ENCODE measurements around the gene SIRT1. TPM values are rescaled to one million over a fixed set of nuclear protein-coding genes. Genes with fewer than 3 reads are reported as not detected.

The SIRT1 gene
- total RNA-seq, 1 donor from 2014 or later = 11.8 TPM

GRCh38 chr10:67849331-67850011 lies 35.0 kb upstream of the SIRT1 start:
- no peaks in the 10 kb centered on the region for H3K36me3 ChIP-seq (ENCODE audit: insufficient read depth, low read length)
- TF ChIP-seq CTCF (IDR thresholded peaks at IDR 0.05; ENCODE audit: insufficient read depth, low read depth, low read length) (no peak), EZH2 (IDR thresholded peaks at IDR 0.05; ENCODE audit: insufficient read depth, low read length) (no peak)
- no peaks in the 10 kb centered on the region for H3K9me3 ChIP-seq (ENCODE audit: insufficient read depth, low read depth, low read length)
- FAIRE-seq (no peak), DNase-seq (ENCODE audit: low read depth) (peak; percentile 90)
- no peaks in the 10 kb centered on the region for H3K27me3 ChIP-seq (ENCODE audit: insufficient read depth, low read length)
- peak overlapping the region; percentile 93 for H3K4me2 ChIP-seq (ENCODE audit: low read length)
- no peaks in the 10 kb centered on the region for H3K36me3 Mint-ChIP-seq (ENCODE audit: low read depth, unreplicated experiment)
- peak overlapping the region; percentile 97 for H3K4me3 ChIP-seq (ENCODE audit: insufficient read depth, low read depth, low read length)
- H3K9me3 Mint-ChIP-seq (ENCODE audit: unreplicated experiment) = no peaks in the 10 kb centered on the region
- no peaks in the 10 kb centered on the region for H3K79me2 ChIP-seq (ENCODE audit: insufficient read depth, low read length)
- H3K4me3 Mint-ChIP-seq (ENCODE audit: unreplicated experiment) = peak overlapping the region; percentile 93
- H3K9ac ChIP-seq (ENCODE audit: low read length) = peak overlapping the region; percentile 94
- peaks cover 2% of the 10 kb centered on the region for H3K4me1 Mint-ChIP-seq (ENCODE audit: low read depth, unreplicated experiment)
- peak overlapping the region; percentile 92 for H2AFZ ChIP-seq (ENCODE audit: low read depth, low read length)
- H3K27ac Mint-ChIP-seq (ENCODE audit: unreplicated experiment) = peak overlapping the region; percentile 95
- H3K4me1 ChIP-seq (ENCODE audit: insufficient read depth, low read length) = no peaks in the 10 kb centered on the region
- no peaks in the 10 kb centered on the region for H3K27me3 Mint-ChIP-seq (ENCODE audit: low read depth, unreplicated experiment)
- H3K27ac ChIP-seq (ENCODE audit: low read depth, low read length) = peak overlapping the region; percentile 96
- H4K20me1 ChIP-seq (ENCODE audit: insufficient read depth, low read length) = no peaks in the 10 kb centered on the region

GRCh38 chr10:67851186-67851585 lies 33.3 kb upstream of the SIRT1 start:
- Histone ChIP-seq H3K79me2 (ENCODE audit: insufficient read depth, low read length) (no peaks in the 10 kb centered on the region), H3K9me3 (ENCODE audit: insufficient read depth, low read depth, low read length) (no peaks in the 10 kb centered on the region), H3K4me1 (ENCODE audit: insufficient read depth, low read length) (no peaks in the 10 kb centered on the region), H3K36me3 (ENCODE audit: insufficient read depth, low read length) (no peaks in the 10 kb centered on the region), H2AFZ (ENCODE audit: low read depth, low read length) (no peak overlapping the region), H3K9ac (ENCODE audit: low read length) (no peak overlapping the region), H3K27me3 (ENCODE audit: insufficient read depth, low read length) (no peaks in the 10 kb centered on the region), H3K27ac (ENCODE audit: low read depth, low read length) (no peak overlapping the region), H4K20me1 (ENCODE audit: insufficient read depth, low read length) (no peaks in the 10 kb centered on the region), H3K4me2 (ENCODE audit: low read length) (no peak overlapping the region), H3K4me3 (ENCODE audit: insufficient read depth, low read depth, low read length) (no peak overlapping the region)
- H3K27me3 Mint-ChIP-seq (ENCODE audit: low read depth, unreplicated experiment) = no peaks in the 10 kb centered on the region
- H3K4me1 Mint-ChIP-seq (ENCODE audit: low read depth, unreplicated experiment) = peaks cover 2% of the 10 kb centered on the region
- H3K36me3 Mint-ChIP-seq (ENCODE audit: low read depth, unreplicated experiment) = no peaks in the 10 kb centered on the region
- DNase-seq (ENCODE audit: low read depth) (no peak), FAIRE-seq (no peak)
- TF ChIP-seq CTCF (IDR thresholded peaks at IDR 0.05; ENCODE audit: insufficient read depth, low read depth, low read length) (no peak), EZH2 (IDR thresholded peaks at IDR 0.05; ENCODE audit: insufficient read depth, low read length) (no peak)
- H3K9me3 Mint-ChIP-seq (ENCODE audit: unreplicated experiment) = no peaks in the 10 kb centered on the region
- H3K27ac Mint-ChIP-seq (ENCODE audit: unreplicated experiment) = no peak overlapping the region
- no peak overlapping the region for H3K4me3 Mint-ChIP-seq (ENCODE audit: unreplicated experiment)

- no peaks in the 10 kb centered on the region for H3K9me3 Mint-ChIP-seq (ENCODE audit: unreplicated experiment)
- TF ChIP-seq CTCF (IDR thresholded peaks at IDR 0.05; ENCODE audit: insufficient read depth, low read depth, low read length) (no peak), EZH2 (IDR thresholded peaks at IDR 0.05; ENCODE audit: insufficient read depth, low read length) (no peak)
- no peak for FAIRE-seq
Observed at GRCh38 chr10:67852761-67853160, 31.7 kb upstream of the SIRT1 start.

More at GRCh38 chr10:67852761-67853160, 31.7 kb upstream of the SIRT1 start:
- Histone ChIP-seq H3K79me2 (ENCODE audit: insufficient read depth, low read length) (no peaks in the 10 kb centered on the region), H3K9me3 (ENCODE audit: insufficient read depth, low read depth, low read length) (no peaks in the 10 kb centered on the region), H3K27me3 (ENCODE audit: insufficient read depth, low read length) (no peaks in the 10 kb centered on the region), H3K4me1 (ENCODE audit: insufficient read depth, low read length) (no peaks in the 10 kb centered on the region), H3K4me3 (ENCODE audit: insufficient read depth, low read depth, low read length) (no peak overlapping the region), H3K9ac (ENCODE audit: low read length) (no peak overlapping the region), H3K36me3 (ENCODE audit: insufficient read depth, low read length) (no peaks in the 10 kb centered on the region), H2AFZ (ENCODE audit: low read depth, low read length) (no peak overlapping the region), H3K27ac (ENCODE audit: low read depth, low read length) (no peak overlapping the region), H3K4me2 (ENCODE audit: low read length) (no peak overlapping the region), H4K20me1 (ENCODE audit: insufficient read depth, low read length) (no peaks in the 10 kb centered on the region)
- H3K4me1 Mint-ChIP-seq (ENCODE audit: low read depth, unreplicated experiment) = peaks cover 2% of the 10 kb centered on the region
- no peak overlapping the region for H3K27ac Mint-ChIP-seq (ENCODE audit: unreplicated experiment)
- H3K36me3 Mint-ChIP-seq (ENCODE audit: low read depth, unreplicated experiment) = no peaks in the 10 kb centered on the region
- DNase-seq (ENCODE audit: low read depth) = no peak
- no peaks in the 10 kb centered on the region for H3K27me3 Mint-ChIP-seq (ENCODE audit: low read depth, unreplicated experiment)
- no peak overlapping the region for H3K4me3 Mint-ChIP-seq (ENCODE audit: unreplicated experiment)

Data from astrocyte (in vitro differentiated cells and primary cell).